Measurements from ENCODE around the gene KIF2B. TPM values are rescaled to one million over a fixed set of nuclear protein-coding genes. Genes with fewer than 3 reads are reported as not detected.

The KIF2B gene
- total and polyA plus RNA-seq, 2 donors (not counting 1 experiment from before 2014, with no cell fraction given): not detected

DNA sequence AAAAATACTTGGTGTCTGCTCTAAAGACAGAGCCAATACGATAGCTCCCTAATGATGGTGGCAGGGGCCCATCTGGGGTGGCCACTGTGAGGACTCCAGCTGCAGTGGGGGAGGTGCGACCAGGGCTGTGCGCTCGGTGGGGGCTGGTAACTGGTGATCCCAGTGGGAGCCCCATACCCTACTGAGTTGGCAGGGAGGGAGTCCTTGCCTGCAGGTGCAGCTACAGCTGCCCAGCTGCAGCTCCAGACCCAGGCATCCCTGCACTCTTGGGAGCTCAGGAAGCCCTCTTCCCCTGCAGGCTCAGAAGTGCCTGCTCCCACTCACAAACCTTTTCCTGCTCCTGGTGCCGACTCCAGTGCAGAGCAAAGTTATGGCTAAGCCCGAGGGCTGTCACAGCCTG lies 31.2 kb upstream of the KIF2B start:
- Histone ChIP-seq H4K20me1 (ENCODE audit: control insufficient read depth, insufficient read depth, low read length, poor library complexity, severe bottlenecking) (no peaks in the 10 kb centered on the region), H3K27me3 (replicated peaks in 1 of 4; ENCODE audit: control extremely low read depth in 1 of 4, control insufficient read depth in 3 of 4, insufficient read depth in 4 of 4, low read length in 3 of 4) (no peaks in the 10 kb centered on the region), H2AFZ (ENCODE audit: insufficient read depth, low read depth, low read length, poor library complexity, severe bottlenecking) (no peak overlapping the region), H3K4me2 (replicated peaks; ENCODE audit: low read depth, low read length, poor library complexity, severe bottlenecking) (no peak overlapping the region), H3K9ac (ENCODE audit: low read length) (no peak overlapping the region), H3K4me3 (ENCODE audit: control extremely low read depth in 1 of 5, extremely low read depth in 1 of 5, insufficient read depth in 1 of 5, low read depth in 2 of 5, low read length in 4 of 5) (no peak overlapping the region), H3K36me3 (replicated peaks in 1 of 2; ENCODE audit: control extremely low read depth in 1 of 2, control insufficient read depth in 1 of 2, extremely low read depth in 1 of 2, insufficient read depth in 2 of 2, low read length in 1 of 2) (no peaks in the 10 kb centered on the region), H3K27ac (ENCODE audit: low read length in 2 of 2) (no peak overlapping the region), H3K4me1 (ENCODE audit: control insufficient read depth in 2 of 2, insufficient read depth in 2 of 2, low read length in 2 of 2) (no peaks in the 10 kb centered on the region), H3K9me3 (ENCODE audit: control extremely low read depth in 1 of 3, control insufficient read depth in 2 of 3, insufficient read depth in 1 of 3, low read length in 2 of 3) (peaks cover 0 to 19% (median 0%) of the 10 kb centered on the region in 3 donors), H3K79me2 (ENCODE audit: control insufficient read depth, insufficient read depth, low read length) (no peaks in the 10 kb centered on the region)
- POLR2A ChIA-PET: no interaction called here
- Mint-ChIP-seq H3K4me3 (no peak overlapping the region), H3K27me3 (no peaks in the 10 kb centered on the region), H3K9me3 (ENCODE audit: insufficient read depth) (peaks cover 2% of the 10 kb centered on the region), H3K27ac (no peak overlapping the region), H3K4me1 (no peaks in the 10 kb centered on the region)
- intact Hi-C loops (cut with micrococcal nuclease): no loop called here
- DNase-seq (no peak), ATAC-seq (ENCODE audit: low read depth) (no peak)
- no peak for TF ChIP-seq EZH2 (IDR thresholded peaks at IDR 0.05; ENCODE audit: borderline replicate concordance, insufficient read depth, low read depth, low read length, poor library complexity, severe bottlenecking)
- TF ChIP-seq, protein P1, sequence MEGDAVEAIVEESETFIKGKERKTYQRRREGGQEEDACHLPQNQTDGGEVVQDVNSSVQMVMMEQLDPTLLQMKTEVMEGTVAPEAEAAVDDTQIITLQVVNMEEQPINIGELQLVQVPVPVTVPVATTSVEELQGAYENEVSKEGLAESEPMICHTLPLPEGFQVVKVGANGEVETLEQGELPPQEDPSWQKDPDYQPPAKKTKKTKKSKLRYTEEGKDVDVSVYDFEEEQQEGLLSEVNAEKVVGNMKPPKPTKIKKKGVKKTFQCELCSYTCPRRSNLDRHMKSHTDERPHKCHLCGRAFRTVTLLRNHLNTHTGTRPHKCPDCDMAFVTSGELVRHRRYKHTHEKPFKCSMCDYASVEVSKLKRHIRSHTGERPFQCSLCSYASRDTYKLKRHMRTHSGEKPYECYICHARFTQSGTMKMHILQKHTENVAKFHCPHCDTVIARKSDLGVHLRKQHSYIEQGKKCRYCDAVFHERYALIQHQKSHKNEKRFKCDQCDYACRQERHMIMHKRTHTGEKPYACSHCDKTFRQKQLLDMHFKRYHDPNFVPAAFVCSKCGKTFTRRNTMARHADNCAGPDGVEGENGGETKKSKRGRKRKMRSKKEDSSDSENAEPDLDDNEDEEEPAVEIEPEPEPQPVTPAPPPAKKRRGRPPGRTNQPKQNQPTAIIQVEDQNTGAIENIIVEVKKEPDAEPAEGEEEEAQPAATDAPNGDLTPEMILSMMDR (IDR thresholded peaks at IDR 0.05): no peak
- WGBS (ENCODE audit: insufficient coverage): 90% methylated on average over 4 of the region's 6 CpGs
- CTCF ChIA-PET: interaction anchor here (0.6 kb wide), 1 partner anchor 39 kb away, joined by 5 read pairs; no protein-coding TSS in a partner anchor

DNA sequence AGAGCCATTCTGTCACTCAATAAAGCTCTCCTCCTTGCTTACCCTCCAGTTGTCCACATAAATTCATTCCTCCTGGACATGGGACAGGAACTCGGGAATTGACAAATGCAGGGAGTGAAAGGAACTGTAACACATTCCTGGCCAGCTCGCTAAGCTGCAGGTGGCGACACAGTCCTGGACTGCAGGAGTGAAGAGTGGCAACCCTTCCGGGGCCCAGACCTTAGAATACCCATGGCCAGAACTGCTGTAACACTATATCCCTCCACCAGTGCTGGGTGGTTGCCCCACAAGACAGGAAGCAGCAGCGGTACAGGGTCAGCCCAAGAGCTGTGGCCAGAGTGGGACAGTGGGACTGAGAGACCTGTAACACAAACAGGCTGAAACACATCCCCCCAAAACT lies 30.3 kb upstream of the KIF2B start:
- ChIA-PET POLR2A (no interaction called here), CTCF (interaction anchor here (0.6 kb wide), 1 partner anchor 38 kb away, joined by 5 read pairs; no protein-coding TSS in a partner anchor)
- Mint-ChIP-seq H3K4me1 (no peaks in the 10 kb centered on the region), H3K27ac (no peak overlapping the region), H3K9me3 (ENCODE audit: insufficient read depth) (no peaks in the 10 kb centered on the region), H3K27me3 (no peaks in the 10 kb centered on the region), H3K4me3 (no peak overlapping the region)
- TF ChIP-seq, protein P1 (IDR thresholded peaks at IDR 0.05): no peak
- no peak for TF ChIP-seq EZH2 (IDR thresholded peaks at IDR 0.05; ENCODE audit: borderline replicate concordance, insufficient read depth, low read depth, low read length, poor library complexity, severe bottlenecking)
- Histone ChIP-seq H3K36me3 (replicated peaks in 1 of 2; ENCODE audit: control extremely low read depth in 1 of 2, control insufficient read depth in 1 of 2, extremely low read depth in 1 of 2, insufficient read depth in 2 of 2, low read length in 1 of 2) (no peaks in the 10 kb centered on the region), H3K79me2 (ENCODE audit: control insufficient read depth, insufficient read depth, low read length) (no peaks in the 10 kb centered on the region), H3K9me3 (ENCODE audit: control extremely low read depth in 1 of 3, control insufficient read depth in 2 of 3, insufficient read depth in 1 of 3, low read length in 2 of 3) (peaks cover 0 to 19% (median 0%) of the 10 kb centered on the region in 3 donors), H3K27me3 (replicated peaks in 1 of 4; ENCODE audit: control extremely low read depth in 1 of 4, control insufficient read depth in 3 of 4, insufficient read depth in 4 of 4, low read length in 3 of 4) (no peaks in the 10 kb centered on the region), H3K27ac (ENCODE audit: low read length in 2 of 2) (no peak overlapping the region), H3K4me1 (ENCODE audit: control insufficient read depth in 2 of 2, insufficient read depth in 2 of 2, low read length in 2 of 2) (no peaks in the 10 kb centered on the region), H4K20me1 (ENCODE audit: control insufficient read depth, insufficient read depth, low read length, poor library complexity, severe bottlenecking) (no peaks in the 10 kb centered on the region), H3K9ac (ENCODE audit: low read length) (no peak overlapping the region), H3K4me3 (ENCODE audit: control extremely low read depth in 1 of 5, extremely low read depth in 1 of 5, insufficient read depth in 1 of 5, low read depth in 2 of 5, low read length in 4 of 5) (no peak overlapping the region), H3K4me2 (replicated peaks; ENCODE audit: low read depth, low read length, poor library complexity, severe bottlenecking) (no peak overlapping the region), H2AFZ (ENCODE audit: insufficient read depth, low read depth, low read length, poor library complexity, severe bottlenecking) (no peak overlapping the region)
- ATAC-seq (ENCODE audit: low read depth) (no peak), DNase-seq (no peak)
- WGBS (ENCODE audit: insufficient coverage): 86% methylated on average over 4 of the region's 5 CpGs
- intact Hi-C loops (cut with micrococcal nuclease): no loop called here

Measured in B cell (primary cell).